Activated CD4-positive, alpha-beta T cell treated with anti-CD3 and anti-CD28 coated beads, Interleukin-2, Interleukin-4, amounts not matched to agents 100 ng/mL and 50 ng/mL, durations not matched to agents 16 hours and 8 hours (primary cell): ENCODE data around the gene LAMA4.

Experiments
- DNase-seq: peaks from one replicate; pipeline ENCODE4 v3.0.0-alpha.2; 2020; ENCODE audit warnings: low spot score

The LAMA4 gene

DNA sequence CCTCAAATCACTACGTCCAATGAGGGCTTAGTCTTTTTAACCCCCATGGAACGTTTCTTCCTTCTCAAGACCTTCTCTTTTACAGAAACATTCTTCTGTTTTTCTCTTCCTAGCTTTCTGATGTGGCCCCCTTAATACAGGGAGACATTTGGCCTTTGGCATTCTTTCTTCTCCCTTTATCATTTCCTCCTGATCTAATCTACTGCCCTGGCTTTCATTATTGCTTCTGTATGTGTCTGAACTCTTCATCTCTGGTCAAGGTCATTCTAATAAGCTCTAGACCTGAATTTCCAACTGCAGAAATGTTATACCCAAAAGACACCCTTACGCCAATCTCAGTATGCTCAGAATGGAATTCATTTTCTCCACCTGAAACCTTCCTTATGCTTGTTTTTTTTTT lies 18.4 kb upstream of the LAMA4 start:
- no peak for DNase-seq

DNA sequence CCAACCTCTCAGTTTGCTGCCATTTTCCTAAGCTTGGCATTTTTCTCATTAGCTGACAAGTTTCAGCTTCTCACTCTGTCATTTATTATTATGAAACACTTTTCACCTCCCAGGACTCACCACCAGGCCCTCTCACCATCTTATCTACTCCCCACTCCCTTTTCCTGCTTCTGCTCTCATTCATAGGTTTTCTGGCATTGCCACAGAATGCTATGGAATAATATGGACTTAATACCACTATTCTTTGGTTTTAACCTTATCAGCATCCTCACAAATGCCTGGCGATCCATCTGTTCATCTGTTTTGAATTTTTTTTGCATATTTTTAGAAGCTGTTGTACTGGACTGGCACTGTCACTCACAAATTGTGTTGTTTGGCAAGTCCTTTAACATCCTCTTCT lies 16.4 kb upstream of the LAMA4 start:
- no peak for DNase-seq

DNA sequence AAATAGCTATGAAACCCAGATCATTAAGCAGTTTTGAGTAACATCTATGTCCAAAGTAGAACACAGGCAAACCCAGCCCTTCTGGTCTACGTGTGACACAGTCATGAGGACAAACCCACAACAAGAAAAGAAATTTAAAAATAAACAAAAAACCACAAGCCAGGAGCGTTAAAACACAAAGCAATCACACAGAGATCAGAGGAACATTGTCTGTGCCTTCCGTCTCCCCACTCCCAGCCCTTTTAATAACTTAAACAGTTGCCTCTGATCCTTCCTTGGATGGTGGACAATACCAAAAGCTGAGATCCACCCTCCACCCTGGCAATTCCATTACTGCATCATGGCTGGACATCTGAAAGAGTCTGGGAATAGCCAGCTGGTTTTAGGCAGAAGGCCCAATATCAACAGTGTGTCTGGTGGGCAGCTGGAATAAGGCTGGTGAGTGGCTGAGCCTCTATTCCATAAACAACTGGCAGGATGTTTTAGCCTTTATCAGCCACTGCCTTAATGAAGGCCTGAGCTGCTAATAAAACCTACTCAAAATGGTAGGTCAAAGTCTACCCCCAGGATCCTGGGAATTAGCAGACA lies 15.7 kb upstream of the LAMA4 start:
- no peak for DNase-seq

DNA sequence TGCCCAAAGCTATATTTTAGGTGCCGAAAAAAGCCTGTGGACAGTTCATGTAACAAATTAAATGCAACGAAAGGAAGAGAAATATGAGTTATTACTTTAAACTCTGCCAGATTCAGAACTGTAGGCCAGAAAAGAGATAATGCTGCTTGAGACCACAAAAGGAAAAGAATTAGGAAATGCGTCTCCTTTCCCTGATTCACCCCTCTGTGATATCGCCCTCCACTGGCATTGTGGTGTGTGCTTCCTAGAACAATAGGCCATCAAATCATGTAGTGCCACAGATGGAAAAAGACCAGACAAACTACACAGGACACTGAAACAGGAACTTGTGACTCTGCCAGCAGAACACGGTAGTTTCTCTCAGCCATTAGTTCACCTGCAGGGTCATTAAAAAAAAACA lies 14.7 kb upstream of the LAMA4 start:
- no peak for DNase-seq

DNA sequence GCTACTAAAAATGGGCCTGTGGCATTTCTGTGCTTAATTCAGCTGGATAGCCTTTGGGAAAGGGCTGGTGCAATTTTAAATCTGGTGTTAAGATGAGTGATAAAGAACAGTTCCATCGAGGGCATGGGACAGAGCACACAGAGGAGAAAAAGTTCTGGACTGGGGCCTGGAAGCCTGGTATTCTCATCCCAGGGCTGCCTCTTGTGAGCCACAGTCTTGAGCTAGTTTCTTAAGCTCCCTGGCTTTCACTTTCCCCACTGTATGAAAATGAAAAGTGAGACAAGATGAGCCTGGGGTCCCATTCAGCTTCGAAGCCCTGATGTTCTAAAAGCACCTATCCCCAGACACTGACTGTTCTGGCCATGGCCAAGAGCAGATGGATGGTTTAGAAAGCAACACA lies 14.3 kb upstream of the LAMA4 start:
- no peak for DNase-seq

DNA sequence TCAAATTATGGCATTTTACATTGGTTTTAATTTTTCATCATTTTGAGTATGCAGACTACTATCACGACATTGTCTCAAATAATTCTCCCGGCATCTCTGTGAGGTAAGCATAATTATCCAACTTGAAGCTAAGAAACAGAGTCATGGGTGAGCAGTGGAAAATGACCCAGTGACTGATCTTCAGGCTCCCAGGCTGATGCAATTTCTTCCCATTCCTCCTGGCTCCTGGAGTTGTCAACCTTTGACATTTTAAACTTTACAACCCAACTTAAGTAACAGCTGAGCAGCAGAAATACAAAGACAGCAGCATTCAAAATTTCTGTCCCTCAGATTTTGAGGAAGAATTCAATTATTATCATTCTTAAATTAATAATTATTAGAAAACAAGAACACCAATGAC lies 13.7 kb upstream of the LAMA4 start:
- no peak for DNase-seq

DNA sequence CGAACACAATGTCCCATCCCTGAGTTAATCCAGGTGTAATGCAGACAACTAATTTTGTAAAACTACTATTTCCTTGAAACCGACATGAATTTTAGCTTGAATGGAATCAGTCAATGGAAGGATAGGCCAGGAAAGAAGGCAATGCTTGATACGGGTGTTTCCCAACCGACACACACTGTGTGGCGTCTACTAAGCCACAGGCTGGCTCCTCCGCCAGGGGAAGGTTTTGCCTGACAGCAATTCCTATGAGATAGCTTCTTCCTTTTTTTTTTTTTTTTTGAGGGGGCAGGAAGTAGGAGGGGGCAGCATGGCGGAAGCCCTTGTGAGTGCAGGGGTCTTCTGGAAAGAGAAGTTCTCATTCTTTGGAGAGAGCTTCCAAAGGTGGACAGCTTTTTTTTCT lies 12.0 kb upstream of the LAMA4 start:
- no peak for DNase-seq

DNA sequence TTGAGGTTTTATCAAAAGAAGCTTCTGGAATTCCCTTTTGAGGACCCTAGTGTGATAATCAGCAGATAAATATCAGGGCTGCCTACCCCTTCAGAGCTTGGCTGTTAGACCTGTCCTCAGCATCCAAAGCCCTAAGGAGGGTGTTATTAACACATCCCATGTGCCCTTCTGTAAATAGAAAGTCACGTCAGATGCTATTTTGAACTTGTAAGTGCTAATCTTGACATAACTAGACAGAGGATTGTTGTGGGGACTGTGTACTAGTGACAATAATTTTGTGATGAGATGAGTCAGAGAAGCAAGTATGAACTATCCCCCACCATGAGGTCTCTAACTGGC lies 4.9 kb upstream of the LAMA4 start:
- no peak for DNase-seq

DNA sequence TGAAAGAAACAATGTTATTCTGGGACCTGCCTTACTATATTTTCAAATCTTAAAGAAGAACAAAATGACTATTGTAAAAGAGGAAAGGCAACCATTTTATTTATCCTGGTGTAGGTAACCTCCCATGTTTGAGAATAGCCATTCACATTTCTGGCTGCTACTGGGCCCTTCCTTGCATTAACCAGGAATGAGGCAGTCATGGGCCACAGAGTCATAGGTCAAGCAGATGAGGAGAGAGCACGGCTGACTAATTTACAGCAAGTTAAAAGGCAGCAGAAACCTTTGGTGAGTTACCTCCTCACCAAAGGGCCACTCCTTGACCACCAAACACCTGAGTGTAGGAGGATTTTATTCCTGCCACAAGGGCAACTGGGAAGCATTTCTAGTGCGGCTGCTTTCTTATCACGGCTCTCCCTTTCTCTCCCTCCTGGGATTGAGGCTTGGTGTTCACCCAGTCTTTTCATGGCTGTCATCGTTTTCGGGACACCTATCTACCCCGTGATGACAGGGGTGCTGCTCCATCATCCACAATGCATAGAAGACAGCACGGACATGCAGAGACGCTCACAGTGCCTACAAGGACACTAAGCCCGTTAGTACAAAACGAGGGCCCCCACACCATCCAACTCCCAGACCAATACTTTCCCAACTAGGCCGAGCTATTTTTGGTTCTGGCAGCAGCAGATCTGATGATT lies 4.4 kb upstream of the LAMA4 start:
- DNase-seq = no peak

DNA sequence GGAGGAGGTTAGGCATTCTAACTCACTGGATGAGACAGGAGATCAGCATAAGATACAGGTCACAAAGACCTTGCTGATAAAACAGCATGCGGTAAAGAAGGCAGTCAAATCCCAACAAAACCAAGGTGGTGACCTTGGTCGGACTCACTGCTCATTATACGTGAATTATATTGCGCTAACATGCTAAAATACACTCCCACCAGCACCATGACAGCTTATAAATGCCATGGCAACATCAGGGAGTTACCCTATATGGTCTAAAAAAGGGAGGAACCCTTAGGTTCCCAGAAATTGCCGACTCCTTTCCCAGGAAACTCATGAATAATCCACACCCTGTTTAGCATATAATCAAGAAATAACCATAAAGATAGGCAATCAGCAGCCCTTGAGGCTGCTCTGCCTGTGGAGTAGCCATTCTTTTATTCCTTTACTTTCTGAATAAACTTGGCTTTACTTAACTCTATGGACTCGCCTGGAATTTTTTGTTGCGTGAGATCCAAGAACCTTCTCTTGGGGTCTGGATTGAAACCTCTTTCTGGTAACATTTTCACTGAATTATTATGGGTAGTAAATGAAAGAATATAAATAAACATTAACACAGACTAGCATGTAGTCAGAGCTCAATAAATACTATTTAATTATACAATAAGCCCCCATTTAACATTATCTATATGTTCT lies 3.0 kb upstream of the LAMA4 start:
- no peak for DNase-seq

DNA sequence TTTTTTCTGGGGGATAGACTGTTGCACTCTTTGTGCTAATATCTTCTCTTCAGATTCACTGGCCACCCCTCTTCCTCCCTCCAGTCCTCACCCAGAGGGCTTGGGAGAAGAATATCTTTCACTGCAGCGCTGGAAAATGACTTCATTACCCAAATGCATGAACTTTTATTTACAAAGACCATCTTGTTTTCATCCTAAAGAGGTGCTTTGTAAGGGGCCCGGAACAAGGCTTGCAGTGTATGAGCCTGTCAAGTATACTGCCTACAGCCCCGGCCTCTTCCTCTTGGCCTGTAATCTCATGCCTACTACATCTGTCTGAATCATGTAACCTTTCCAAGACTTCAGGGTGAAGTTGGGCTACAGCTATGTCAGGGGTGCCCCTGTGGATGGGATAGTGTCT lies 554 bp upstream of the LAMA4 start:
- DNase-seq = no peak

DNA sequence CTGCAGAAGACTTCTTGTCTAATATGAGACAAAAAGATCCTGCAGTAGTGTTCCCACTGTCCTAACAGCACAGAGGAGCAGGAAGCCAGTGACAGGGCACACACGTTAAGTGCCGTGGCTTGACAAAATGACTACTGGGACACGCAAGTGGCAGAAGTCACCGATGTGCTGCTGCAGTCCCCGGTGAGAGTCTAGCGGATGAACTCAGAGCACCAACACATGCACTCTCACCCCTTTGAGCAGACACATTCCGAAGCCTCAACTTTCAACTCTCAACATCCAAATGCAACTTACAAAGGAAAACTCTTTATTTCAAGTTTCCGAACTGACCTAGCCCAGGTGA lies 898 bp downstream of the LAMA4 start:
- DNase-seq = no peak

DNA sequence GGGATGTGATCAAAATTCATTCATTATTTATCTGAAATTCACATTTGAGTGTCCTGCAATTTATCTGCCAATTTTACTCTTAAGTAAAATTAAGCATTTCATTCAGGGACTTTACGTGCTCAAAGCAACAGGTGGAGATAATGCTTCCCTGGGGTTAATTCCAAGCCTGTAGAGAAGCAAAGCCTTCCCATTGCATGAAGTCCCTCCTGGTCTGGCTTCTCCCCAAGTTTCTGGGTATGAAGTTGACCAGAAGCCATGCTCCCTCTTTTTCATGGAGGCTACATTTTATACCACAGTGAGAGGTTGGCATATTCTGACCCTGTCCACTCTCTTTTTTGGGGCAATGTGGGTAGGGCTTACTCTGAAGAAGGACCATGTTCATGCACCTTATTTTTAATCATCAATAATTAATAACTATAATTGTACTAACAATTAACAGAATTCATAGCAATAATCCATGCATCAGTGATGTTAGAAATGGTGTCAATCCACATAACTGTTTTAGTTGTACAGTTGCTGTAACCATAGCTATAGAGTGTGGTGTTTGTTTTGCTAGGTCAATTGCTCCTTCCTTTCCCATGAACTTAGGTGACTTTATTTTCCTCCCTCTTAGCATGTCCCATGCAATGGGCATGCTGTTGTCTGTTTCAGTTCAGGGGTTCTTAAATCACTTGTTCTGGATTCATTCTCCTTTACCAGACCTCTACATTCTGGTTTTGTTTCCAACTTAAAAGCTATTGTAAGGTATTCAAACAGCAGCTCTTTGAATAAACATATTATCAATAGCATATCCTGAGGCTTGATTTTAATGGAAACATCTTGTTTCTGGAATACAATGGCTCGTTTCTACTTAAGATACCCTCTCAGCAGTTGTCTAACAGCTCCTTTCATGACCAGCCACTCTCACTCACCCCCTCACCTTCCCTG lies 1.5 kb downstream of the LAMA4 start:
- no peak for DNase-seq

DNA sequence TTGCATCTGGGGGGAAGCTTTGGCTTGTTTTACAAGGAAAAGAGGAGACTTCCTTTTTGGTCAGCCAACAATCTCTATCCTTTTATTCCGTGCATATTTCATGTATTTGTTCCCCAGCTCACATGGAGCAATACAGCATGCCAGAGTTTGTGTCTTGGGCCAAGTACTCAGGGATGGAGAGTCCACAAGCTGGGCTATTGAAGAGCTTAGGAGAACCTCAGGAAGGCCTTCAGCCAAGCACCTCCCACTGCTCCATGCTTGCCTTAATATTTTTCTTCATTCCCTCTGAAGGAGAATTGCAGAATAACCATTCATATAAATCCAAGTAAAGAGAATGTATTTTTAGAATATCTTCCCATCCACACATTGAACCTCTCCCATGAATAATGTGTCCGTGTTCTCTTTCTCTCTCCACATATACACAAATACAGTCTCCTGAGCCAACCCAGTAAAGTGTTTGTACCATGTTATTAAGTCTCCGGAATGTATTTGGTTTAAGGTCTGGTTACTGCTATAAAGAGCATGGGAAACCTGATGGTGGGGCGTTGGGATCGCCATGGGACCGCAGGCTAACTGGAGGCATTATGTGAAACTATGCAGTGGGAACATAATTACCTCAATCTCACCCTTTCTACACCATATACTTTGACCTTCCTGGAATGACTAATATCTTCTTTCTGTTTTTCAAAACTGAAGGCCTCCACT lies 3.0 kb downstream of the LAMA4 start:
- DNase-seq = no peak

DNA sequence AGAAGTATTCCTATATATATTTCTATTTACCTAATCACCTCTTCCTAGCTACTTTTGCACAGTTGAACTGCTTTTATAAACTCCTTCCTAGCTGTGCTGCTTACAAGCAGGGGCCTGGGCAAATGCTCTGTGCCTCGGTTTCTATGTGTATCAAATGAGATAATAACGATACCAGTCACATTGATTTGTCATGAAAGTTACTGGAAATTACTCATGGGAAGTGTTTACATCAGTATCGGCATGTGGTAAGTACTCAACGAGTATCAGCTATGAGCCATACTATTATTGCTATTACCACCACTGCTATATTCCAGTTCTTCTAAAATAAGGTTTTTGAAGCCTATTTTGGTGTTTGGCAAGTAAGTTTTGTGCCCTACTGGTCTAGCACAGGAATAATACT lies 4.9 kb downstream of the LAMA4 start:
- peak; percentile 5 for DNase-seq

DNA sequence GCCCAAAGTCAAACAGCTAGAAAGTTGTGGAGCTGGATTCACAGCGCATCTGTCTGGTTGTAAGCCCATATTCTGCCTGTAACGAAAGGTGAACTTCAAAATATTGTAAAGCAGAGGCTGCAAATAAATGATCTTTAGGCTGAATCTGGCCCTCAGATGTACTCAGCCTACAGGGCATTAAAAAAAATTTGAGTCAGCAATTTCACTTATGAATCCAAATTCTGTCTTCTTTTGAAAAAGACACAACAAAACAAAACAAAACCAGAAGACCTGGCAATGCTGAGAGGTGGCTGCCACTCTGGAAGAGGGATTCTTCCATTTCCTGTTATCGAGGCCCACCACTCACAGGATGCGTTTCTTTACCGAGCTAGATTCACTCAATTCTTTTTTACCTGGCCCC lies 7.1 kb downstream of the LAMA4 start:
- no peak for DNase-seq

DNA sequence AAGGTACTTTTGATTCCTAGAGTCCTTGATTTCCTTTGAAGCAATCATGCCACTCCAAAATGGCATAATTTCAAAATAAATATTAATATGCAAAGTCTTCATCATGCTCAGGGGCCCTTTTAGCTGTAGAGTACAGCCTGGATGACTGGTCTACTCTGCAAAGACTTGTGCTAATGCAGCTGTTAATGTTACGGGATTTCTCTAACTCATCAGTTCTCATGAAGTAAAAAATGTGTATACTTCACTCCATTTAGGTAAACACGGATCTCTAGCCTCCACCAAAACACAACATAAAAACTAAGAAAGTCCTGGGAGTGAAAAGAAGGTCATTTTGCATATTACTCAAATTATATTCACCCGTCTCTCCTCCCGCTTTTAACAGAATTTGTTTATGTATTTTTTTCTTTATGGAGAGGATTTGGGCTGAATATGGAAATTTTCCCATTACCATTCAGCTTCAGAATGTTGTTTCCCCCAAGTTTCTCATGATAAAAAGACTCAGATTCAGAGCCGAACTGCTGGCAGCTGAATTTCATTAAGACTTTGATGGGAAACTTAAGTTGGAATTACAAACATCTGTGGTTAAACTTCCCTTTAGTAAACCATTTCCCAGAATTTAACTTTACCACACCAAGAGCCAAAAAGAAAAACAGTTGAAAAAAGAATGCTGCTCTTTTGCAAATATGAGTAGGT lies 8.7 kb downstream of the LAMA4 start:
- DNase-seq = no peak

DNA sequence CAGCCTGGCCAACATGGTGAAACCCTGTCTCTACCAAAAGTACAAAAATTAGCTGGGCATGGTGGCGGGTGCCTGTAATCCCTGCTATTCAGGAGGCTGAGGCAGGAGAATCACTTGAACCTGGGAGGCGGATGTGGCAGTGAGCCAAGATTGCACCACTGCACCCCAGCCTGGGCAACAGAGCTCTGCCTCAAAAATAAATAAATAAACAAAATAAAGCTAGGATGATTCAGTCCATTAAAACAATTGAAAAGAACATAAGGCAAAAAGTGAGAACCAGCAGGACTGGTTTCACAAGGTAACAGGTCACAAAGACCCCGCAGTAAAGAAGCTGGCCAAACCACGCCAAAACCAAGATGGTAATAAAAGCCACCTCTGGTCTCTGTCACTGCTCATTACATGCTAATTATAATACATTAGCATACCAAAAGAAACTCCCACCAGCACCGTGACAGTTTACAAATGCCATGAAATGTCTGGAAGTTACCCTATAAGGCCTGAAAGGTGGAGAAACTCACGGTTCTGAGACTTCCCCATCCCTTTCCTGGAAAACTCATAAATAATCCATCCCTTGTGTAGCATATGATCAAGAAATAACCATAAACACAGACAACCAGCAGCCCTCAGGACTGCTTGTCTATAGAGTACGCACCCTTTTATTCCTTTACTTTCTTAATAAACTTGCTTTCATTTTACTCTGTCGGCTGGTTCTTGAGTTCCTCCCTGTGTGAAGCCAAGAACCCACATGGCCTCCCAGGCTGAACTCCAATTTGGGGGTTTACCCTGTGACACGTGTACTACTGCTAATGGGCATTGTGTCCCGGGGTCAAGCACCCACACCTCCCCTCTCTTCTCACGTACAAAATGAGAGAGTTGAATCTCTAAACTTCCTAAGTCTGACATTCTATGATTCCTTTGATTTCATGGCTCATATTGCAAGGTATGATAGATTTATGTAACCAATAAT lies 10.2 kb downstream of the LAMA4 start:
- DNase-seq = no peak

DNA sequence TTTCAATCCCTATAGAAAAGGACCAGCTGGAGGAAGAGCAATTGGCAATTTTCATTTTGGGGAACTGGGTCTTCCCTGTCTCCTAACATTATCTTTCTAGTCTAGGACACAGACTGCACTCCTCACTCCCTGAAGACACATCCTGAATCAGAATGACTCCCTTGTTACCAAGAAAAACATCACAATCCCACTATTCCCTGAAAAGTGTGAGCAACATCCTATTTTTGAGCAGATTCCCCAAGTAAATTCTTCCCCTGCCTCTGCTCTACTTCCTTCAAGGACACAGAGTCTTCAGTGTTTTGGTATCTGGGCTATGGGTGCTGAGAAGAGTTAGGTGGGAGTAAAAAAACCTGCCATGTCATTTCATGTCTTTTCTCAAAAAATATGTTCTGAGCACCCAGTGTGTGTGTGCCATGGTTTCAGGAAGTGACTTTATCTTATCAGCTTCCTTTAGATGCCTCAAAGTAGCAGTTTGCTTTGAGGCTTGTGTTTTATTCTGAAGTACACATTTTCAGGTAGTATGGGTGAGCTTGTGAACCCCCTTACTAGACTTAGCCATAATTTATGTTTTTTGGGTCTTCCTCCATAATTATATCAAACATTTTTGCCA lies 12.4 kb downstream of the LAMA4 start:
- DNase-seq = no peak

DNA sequence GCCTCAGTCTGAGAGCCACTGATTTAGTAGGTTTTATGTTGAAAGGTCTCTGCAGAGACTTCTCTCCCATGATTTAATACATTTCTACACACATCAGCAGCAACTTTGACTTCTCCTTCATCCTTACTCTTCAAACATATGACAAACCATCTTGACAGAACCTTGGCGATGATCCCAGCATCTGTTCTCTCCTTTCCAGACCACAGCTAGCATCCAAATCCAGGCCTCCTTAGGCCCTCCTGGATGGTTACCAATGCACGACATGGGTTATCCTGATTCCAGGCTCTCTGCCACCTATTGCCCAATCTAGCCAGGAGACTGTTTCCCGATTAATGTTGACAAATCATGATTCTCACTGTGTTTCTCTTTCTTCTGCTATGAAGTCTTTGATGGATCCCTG lies 16.8 kb downstream of the LAMA4 start:
- DNase-seq = no peak
